ACC112 (cell line): Measurements from ENCODE around the gene CCDC88A.
"Not testable (repeated sequence)": the region's sequence is repeated elsewhere in the genome, so short reads cannot be mapped to it uniquely, and the experiment has no call there.

Experiments used
- H2AFZ ChIP-seq: fragments of 200-600 bp; sonication (generic); one replicate; pipeline ENCODE4 v1.6.0; 2017; ENCODE audit warnings: antibody characterized with exemption, low read length; ENCODE audit not compliant: unreplicated experiment
- H3K27ac ChIP-seq: fragments of 200-600 bp; sonication (generic); 2 replicates; pipeline ENCODE4 v1.5.1; 2014; ENCODE audit warnings: low read depth, mild to moderate bottlenecking, antibody characterized with exemption, low read length, moderate library complexity
- H3K27me3 ChIP-seq: fragments of 200-600 bp; sonication (generic); 2 replicates; pipeline ENCODE4 v1.6.1; 2014; ENCODE audit warnings: mild to moderate bottlenecking, antibody characterized with exemption, low read length, moderate library complexity, mixed read lengths; ENCODE audit not compliant: insufficient read depth
- H3K36me3 ChIP-seq: fragments of 200-600 bp; sonication (generic); 2 replicates; pipeline ENCODE4 v1.6.1; 2016; ENCODE audit warnings: mild to moderate bottlenecking, antibody characterized with exemption, low read length, moderate library complexity, mixed read lengths; ENCODE audit not compliant: insufficient read depth
- H3K4me1 ChIP-seq: fragments of 200-600 bp; sonication (generic); one replicate; pipeline ENCODE4 v1.6.1; 2016; ENCODE audit warnings: low read length, mixed read lengths; ENCODE audit not compliant: insufficient read depth, unreplicated experiment, control insufficient read depth
- H3K4me3 ChIP-seq: fragments of 200-600 bp; sonication (generic); 2 replicates; pipeline ENCODE4 v1.5.1; 2014; ENCODE audit warnings: mild to moderate bottlenecking, low read depth, low read length
- H3K79me2 ChIP-seq: fragments of 200-600 bp; sonication (generic); one replicate; pipeline ENCODE4 v1.6.0; 2016; ENCODE audit warnings: low read length; ENCODE audit not compliant: control insufficient read depth, unreplicated experiment, insufficient read depth

CCDC88A gene

GRCh38 chr2:55277310-55277709 lies 142.3 kb downstream of the CCDC88A start:
- Histone ChIP-seq H3K27me3 (no peaks in the 10 kb centered on the region), H3K4me3 (no peak overlapping the region), H3K4me1 (no peaks in the 10 kb centered on the region), H3K36me3 (no peaks in the 10 kb centered on the region), H3K79me2 (no peaks in the 10 kb centered on the region), H3K27ac (no peak overlapping the region), H2AFZ (no peak overlapping the region)

- H3K4me1 ChIP-seq, H3K4me3 ChIP-seq, H3K79me2 ChIP-seq, H3K27me3 ChIP-seq, H3K27ac ChIP-seq, H3K36me3 ChIP-seq, H2AFZ ChIP-seq: not testable (repeated sequence)
Observed at GRCh38 chr2:55274346-55274745, 145.3 kb downstream of the CCDC88A start.

- Histone ChIP-seq H3K4me3 (peak overlapping the region; percentile 84), H3K27ac (peak overlapping the region; percentile 38), H3K4me1 (peaks cover 7% of the 10 kb centered on the region), H2AFZ (peak overlapping the region; percentile 80), H3K36me3 (no peaks in the 10 kb centered on the region), H3K27me3 (no peaks in the 10 kb centered on the region), H3K79me2 (peaks cover 8% of the 10 kb centered on the region)
Observed at GRCh38 chr2:55269645-55269990, 150.0 kb downstream of the CCDC88A start.

DNA sequence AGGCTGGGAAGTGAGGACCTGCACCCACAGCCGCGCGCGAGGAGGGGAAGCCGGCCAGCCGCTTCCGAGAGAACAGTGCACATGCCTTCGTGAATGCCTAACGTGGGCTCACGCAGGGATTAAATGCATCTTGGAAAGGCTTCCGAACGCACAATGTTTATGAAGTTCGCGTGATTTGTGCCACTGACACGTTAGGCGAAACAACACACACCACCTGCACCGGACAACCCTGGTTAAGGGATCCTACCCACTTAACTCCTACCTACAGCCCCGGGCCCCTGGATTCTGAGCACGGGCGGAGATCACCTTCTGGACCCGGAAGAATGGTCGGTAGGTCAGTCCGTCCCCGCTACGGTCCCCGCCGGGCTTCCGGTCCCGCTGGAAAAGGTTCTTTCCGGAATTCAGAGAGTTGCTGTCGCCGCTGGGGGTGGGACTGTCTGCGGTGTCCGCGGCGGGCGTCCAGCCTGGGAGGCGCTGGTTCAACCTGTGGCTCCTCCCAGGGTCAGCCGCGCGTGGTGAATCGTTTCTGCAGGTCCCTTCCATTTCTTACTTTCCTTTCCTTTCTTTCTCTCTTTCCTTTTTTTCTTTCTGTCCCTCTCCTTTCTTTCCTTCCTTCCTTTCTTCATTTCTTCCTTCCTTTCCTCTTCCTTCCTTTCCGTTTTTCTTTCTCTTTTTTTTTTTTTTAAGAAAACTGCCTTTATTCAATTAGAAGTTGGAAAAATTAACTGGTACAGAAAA lies 150.6 kb downstream of the CCDC88A start, which contains the start of gene MTIF2:
Gene MTIF2 (minus strand): TSS at position 325 of the 738 bp plus-strand sequence. CDS start 5,373 bp downstream, outside the sequence.
- Histone ChIP-seq H3K27me3 (no peaks in the 10 kb centered on the region), H2AFZ (peak within 1 kb of the TSS; percentile 80), H3K36me3 (0 out of 2 replicates have a peak, but pooled peaks cover under 1% of the 10 kb centered on the region), H3K4me1 (peaks cover 7% of the 10 kb centered on the region), H3K27ac (peak within 1 kb of the TSS; percentile 38), H3K4me3 (peak within 1 kb of the TSS; percentile 84), H3K79me2 (peaks cover 8% of the 10 kb centered on the region)

GRCh38 chr2:55268288-55268906 lies 151.3 kb downstream of the CCDC88A start:
- Histone ChIP-seq H3K36me3 (0 out of 2 replicates have a peak, but pooled peaks cover 7% of the 10 kb centered on the region), H3K4me3 (peak overlapping the region; percentile 84), H3K27ac (peak overlapping the region; percentile 27; the same call in 1 of the 2 replicates), H3K27me3 (no peaks in the 10 kb centered on the region), H2AFZ (peak overlapping the region; percentile 58), H3K4me1 (peaks cover 7% of the 10 kb centered on the region), H3K79me2 (peaks cover 8% of the 10 kb centered on the region)

- not testable (repeated sequence) for H3K27me3 ChIP-seq
- peaks cover 21% of the 10 kb centered on the region for H3K36me3 ChIP-seq
Observed at GRCh38 chr2:55259586-55259985, 160.1 kb downstream of the CCDC88A start.

DNA sequence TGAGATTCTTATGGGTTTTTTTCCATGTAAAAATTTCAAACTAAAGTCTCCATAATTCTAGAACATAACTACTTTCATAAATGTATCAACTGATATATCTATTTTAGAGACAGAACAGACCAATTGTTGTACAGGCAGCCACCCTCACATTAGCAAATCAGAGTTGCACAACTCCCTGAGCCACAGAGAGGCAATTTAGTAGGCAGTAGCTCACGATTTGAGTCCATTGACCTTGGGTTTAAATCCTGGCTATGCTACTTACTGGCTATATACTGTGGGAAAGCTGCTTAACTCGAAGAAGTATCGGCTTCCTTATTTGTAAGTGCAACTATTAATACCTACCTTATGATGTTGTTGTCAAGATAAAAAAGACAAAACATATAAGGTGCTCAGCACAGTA lies 166.8 kb downstream of the CCDC88A start:
- Histone ChIP-seq H3K4me3 (no peak overlapping the region), H3K79me2 (no peaks in the 10 kb centered on the region), H3K27me3 (no peaks in the 10 kb centered on the region), H3K4me1 (no peaks in the 10 kb centered on the region), H3K27ac (no peak overlapping the region), H3K36me3 (peaks cover 15% of the 10 kb centered on the region), H2AFZ (no peak overlapping the region)

More at GRCh38 chr2:55259586-55259985, 160.1 kb downstream of the CCDC88A start:
- not testable (repeated sequence) for H3K4me1 ChIP-seq, H2AFZ ChIP-seq, H3K79me2 ChIP-seq, H3K4me3 ChIP-seq, H3K27ac ChIP-seq

DNA sequence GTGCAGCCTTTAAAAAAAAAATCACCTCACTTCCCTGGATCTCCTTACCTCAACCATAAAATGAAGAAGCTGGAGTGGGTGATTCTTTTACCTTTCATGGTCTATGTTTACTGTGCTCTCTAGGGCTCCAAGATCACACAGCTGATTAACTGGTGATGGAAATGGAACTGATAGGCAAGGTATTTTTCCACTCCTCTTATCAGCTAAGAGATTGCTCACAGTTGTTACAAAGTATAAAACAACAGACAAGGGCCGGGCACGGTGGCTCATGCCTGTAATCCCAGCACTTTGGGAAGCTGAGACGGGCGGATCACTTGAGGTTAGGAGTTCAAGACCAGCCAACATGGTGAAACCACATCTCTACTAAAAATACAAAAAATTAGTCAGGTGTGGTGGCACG lies 172.6 kb downstream of the CCDC88A start:
- Histone ChIP-seq H3K27ac (no peak overlapping the region), H3K79me2 (no peaks in the 10 kb centered on the region), H2AFZ (no peak overlapping the region), H3K4me1 (no peaks in the 10 kb centered on the region), H3K36me3 (peaks cover 6% of the 10 kb centered on the region), H3K27me3 (no peaks in the 10 kb centered on the region), H3K4me3 (no peak overlapping the region)

GRCh38 chr2:55245411-55245810 lies 174.2 kb downstream of the CCDC88A start:
- H3K4me1 ChIP-seq: no peaks in the 10 kb centered on the region
- H3K36me3 ChIP-seq: peaks cover 6% of the 10 kb centered on the region
- H3K27ac ChIP-seq: no peak overlapping the region
- no peaks in the 10 kb centered on the region for H3K27me3 ChIP-seq
- H2AFZ ChIP-seq: no peak overlapping the region
- H3K4me3 ChIP-seq: no peak overlapping the region
- no peaks in the 10 kb centered on the region for H3K79me2 ChIP-seq

- Histone ChIP-seq H3K4me3 (no peak overlapping the region), H3K27me3 (no peaks in the 10 kb centered on the region), H2AFZ (no peak overlapping the region), H3K79me2 (no peaks in the 10 kb centered on the region), H3K4me1 (no peaks in the 10 kb centered on the region), H3K27ac (no peak overlapping the region), H3K36me3 (peaks cover 9% of the 10 kb centered on the region)
Observed at GRCh38 chr2:55242617-55243016, 177.0 kb downstream of the CCDC88A start.

GRCh38 chr2:55241582-55241981 lies 178.1 kb downstream of the CCDC88A start:
- H2AFZ ChIP-seq, H3K4me1 ChIP-seq, H3K27me3 ChIP-seq, H3K4me3 ChIP-seq, H3K79me2 ChIP-seq, H3K27ac ChIP-seq: not testable (repeated sequence)
- H3K36me3 ChIP-seq: peaks cover 14% of the 10 kb centered on the region
